Adipocyte (in vitro differentiated cells): ENCODE measurements around the gene SCAF11.

Experiments used
- DNase-seq: peaks from one replicate; pipeline ENCODE4 v3.0.0-alpha.2; 2015; ENCODE audit warnings: low read depth
- H3K27me3 ChIP-seq: replicated peaks from 2 replicates; pipeline ENCODE4 v1.7.0; 2013; ENCODE audit warnings: mild to moderate bottlenecking, low read length, moderate library complexity; ENCODE audit not compliant: control insufficient read depth, insufficient read depth
- H3K36me3 ChIP-seq: 2 replicates; pipeline ENCODE4 v1.7.0; 2013; ENCODE audit warnings: low read length, mild to moderate bottlenecking, moderate library complexity; ENCODE audit not compliant: control insufficient read depth, insufficient read depth, severe bottlenecking
- H3K4me1 ChIP-seq: 2 replicates; pipeline ENCODE4 v1.7.0; 2013; ENCODE audit warnings: mild to moderate bottlenecking, low read length, moderate library complexity; ENCODE audit not compliant: control insufficient read depth, insufficient read depth
- H3K4me3 ChIP-seq: 2 replicates; pipeline ENCODE4 v1.7.0; 2013; ENCODE audit warnings: mild to moderate bottlenecking, low read length, moderate library complexity
- H3K9ac ChIP-seq: 2 replicates; pipeline ENCODE4 v1.7.0; 2013; ENCODE audit warnings: mild to moderate bottlenecking, low read length, moderate library complexity
- H3K9me3 ChIP-seq: 2 replicates; pipeline ENCODE4 v1.7.0; 2013; ENCODE audit warnings: mild to moderate bottlenecking, low read length, moderate library complexity; ENCODE audit not compliant: control insufficient read depth

The SCAF11 gene

GRCh38 chr12:45994736-45995135 is 4.4 kb upstream of the SCAF11 start:
- Histone ChIP-seq H3K9me3 (no peaks in the 10 kb centered on the region), H3K36me3 (no peaks in the 10 kb centered on the region), H3K4me3 (no peak overlapping the region), H3K4me1 (peaks cover 3% of the 10 kb centered on the region), H3K9ac (no peak overlapping the region), H3K27me3 (no peaks in the 10 kb centered on the region)
- DNase-seq = no peak

GRCh38 chr12:45991284-45992249 is 1.2 kb upstream of the SCAF11 start:
- H3K9ac ChIP-seq = peak overlapping the region; percentile 99
- DNase-seq = peak; percentile 84
- H3K9me3 ChIP-seq = no peaks in the 10 kb centered on the region
- peaks cover 26% of the 10 kb centered on the region for H3K4me1 ChIP-seq
- peak overlapping the region; percentile 98 for H3K4me3 ChIP-seq
- H3K36me3 ChIP-seq = peaks cover 3% of the 10 kb centered on the region
- H3K27me3 ChIP-seq = no peaks in the 10 kb centered on the region

GRCh38 chr12:45989721-45990467 is 480 bp downstream of the SCAF11 start:
- H3K9me3 ChIP-seq = no peaks in the 10 kb centered on the region
- H3K9ac ChIP-seq = peak overlapping the region; percentile 97
- no peaks in the 10 kb centered on the region for H3K27me3 ChIP-seq
- H3K4me1 ChIP-seq = peaks cover 38% of the 10 kb centered on the region
- peak overlapping the region; percentile 89 for H3K4me3 ChIP-seq
- peak; percentile 81 for DNase-seq
- peaks cover 18% of the 10 kb centered on the region for H3K36me3 ChIP-seq

- Histone ChIP-seq H3K36me3 (peaks cover 18% of the 10 kb centered on the region), H3K4me1 (peaks cover 39% of the 10 kb centered on the region), H3K4me3 (peak overlapping the region; percentile 89), H3K27me3 (no peaks in the 10 kb centered on the region), H3K9ac (peak overlapping the region; percentile 97), H3K9me3 (no peaks in the 10 kb centered on the region)
- peak; percentile 51 for DNase-seq
Observed at GRCh38 chr12:45989287-45989686, 1.1 kb downstream of the SCAF11 start.

- peak overlapping the region; percentile 97 for H3K9ac ChIP-seq
- no peaks in the 10 kb centered on the region for H3K27me3 ChIP-seq
- DNase-seq = peak; percentile 56
- peak overlapping the region; percentile 89 for H3K4me3 ChIP-seq
- peaks cover 18% of the 10 kb centered on the region for H3K36me3 ChIP-seq
- peaks cover 39% of the 10 kb centered on the region for H3K4me1 ChIP-seq
- no peaks in the 10 kb centered on the region for H3K9me3 ChIP-seq
Observed at GRCh38 chr12:45988264-45988663, 2.1 kb downstream of the SCAF11 start.

- Histone ChIP-seq H3K4me3 (peak overlapping the region; percentile 89), H3K4me1 (peaks cover 42% of the 10 kb centered on the region), H3K9me3 (no peaks in the 10 kb centered on the region), H3K27me3 (no peaks in the 10 kb centered on the region), H3K36me3 (peaks cover 18% of the 10 kb centered on the region), H3K9ac (no peak overlapping the region)
- no peak for DNase-seq
Observed at GRCh38 chr12:45987340-45987727, 3.0 kb downstream of the SCAF11 start.

- no peaks in the 10 kb centered on the region for H3K9me3 ChIP-seq
- peaks cover 18% of the 10 kb centered on the region for H3K36me3 ChIP-seq
- H3K27me3 ChIP-seq = no peaks in the 10 kb centered on the region
- H3K9ac ChIP-seq = no peak overlapping the region
- peak overlapping the region; percentile 89 for H3K4me3 ChIP-seq
- peaks cover 45% of the 10 kb centered on the region for H3K4me1 ChIP-seq
- no peak for DNase-seq
Observed at GRCh38 chr12:45986641-45987339, 3.6 kb downstream of the SCAF11 start.

GRCh38 chr12:45981075-45981837 is 9.1 kb downstream of the SCAF11 start:
- H3K4me3 ChIP-seq = no peak overlapping the region
- DNase-seq = no peak

GRCh38 chr12:45980540-45980939 is 9.8 kb downstream of the SCAF11 start:
- peaks cover 6% of the 10 kb centered on the region for H3K36me3 ChIP-seq
- H3K9me3 ChIP-seq = no peaks in the 10 kb centered on the region
- no peaks in the 10 kb centered on the region for H3K27me3 ChIP-seq
- H3K4me3 ChIP-seq = no peak overlapping the region
- no peak overlapping the region for H3K9ac ChIP-seq
- H3K4me1 ChIP-seq = peaks cover 61% of the 10 kb centered on the region
- DNase-seq = no peak

More at GRCh38 chr12:45981075-45981837, 9.1 kb downstream of the SCAF11 start:
- Histone ChIP-seq H3K4me1 (peaks cover 57% of the 10 kb centered on the region), H3K36me3 (peaks cover 12% of the 10 kb centered on the region), H3K9me3 (no peaks in the 10 kb centered on the region), H3K9ac (no peak overlapping the region), H3K27me3 (no peaks in the 10 kb centered on the region)

GRCh38 chr12:45978108-45978507 is 12.3 kb downstream of the SCAF11 start:
- H3K36me3 ChIP-seq = no peaks in the 10 kb centered on the region
- peaks cover 79% of the 10 kb centered on the region for H3K4me1 ChIP-seq
- H3K9ac ChIP-seq = no peak overlapping the region
- no peak for DNase-seq
- H3K9me3 ChIP-seq = no peaks in the 10 kb centered on the region
- no peaks in the 10 kb centered on the region for H3K27me3 ChIP-seq
- H3K4me3 ChIP-seq = no peak overlapping the region
